GM12892 (cell line): Measurements from ENCODE around the gene PEAR1.

Experiments
- POLR2A ChIP-seq: IDR thresholded peaks from 2 replicates; pipeline ENCODE4 v1.6.1; 2011; ENCODE audit warnings: low read depth, low read length, control low read depth
- POLR2AphosphoS5 ChIP-seq: IDR thresholded peaks from 2 replicates; pipeline ENCODE4 v1.6.1; 2011; ENCODE audit warnings: low read depth, low read length, control low read depth
- TAF1 ChIP-seq: IDR thresholded peaks from 2 replicates; pipeline ENCODE4 v1.6.1; 2011; ENCODE audit warnings: low read depth, mild to moderate bottlenecking, control low read depth, low read length, borderline replicate concordance

DNA sequence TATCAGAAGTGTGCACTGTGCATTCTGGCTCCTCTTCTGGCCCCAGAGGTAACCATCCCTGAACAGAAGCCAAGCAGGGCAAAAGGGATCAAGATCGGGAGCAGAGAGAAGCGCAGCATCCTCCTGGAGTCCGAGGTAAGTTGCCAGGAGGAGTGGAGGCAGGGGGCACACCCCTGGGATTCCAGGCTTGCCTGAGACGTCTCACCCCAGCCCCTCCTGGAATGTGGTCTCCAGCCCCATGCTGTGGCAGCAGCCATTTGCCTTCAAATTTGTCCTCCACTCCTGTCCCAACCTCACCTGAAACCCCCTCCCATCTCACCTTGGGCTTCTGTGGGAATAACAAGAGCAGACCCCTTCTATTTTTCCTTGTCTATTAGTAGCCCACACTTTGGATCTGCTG is 37.0 kb downstream of the PEAR1 start:
- TF ChIP-seq POLR2AphosphoS5 = no peak
- TF ChIP-seq POLR2A = no peak
- no peak for TF ChIP-seq TAF1
